Ectodermal cell (in vitro differentiated cells): ENCODE measurements around the gene MEG3. TPM values are rescaled to one million over a fixed set of nuclear protein-coding genes. Genes with fewer than 3 reads are reported as not detected.

Source experiments
- H3K27ac ChIP-seq: 2 replicates; pipeline ENCODE4 v1.7.0; 2013; ENCODE audit warnings: mild to moderate bottlenecking, low read depth, low read length; ENCODE audit not compliant: insufficient read depth, poor library complexity, severe bottlenecking
- H3K27me3 ChIP-seq: 2 replicates; pipeline ENCODE4 v1.7.0; 2013; ENCODE audit warnings: mild to moderate bottlenecking, low read length; ENCODE audit not compliant: insufficient read depth, control insufficient read depth, poor library complexity, severe bottlenecking
- H3K36me3 ChIP-seq: one replicate; pipeline ENCODE4 v1.7.0; 2013; ENCODE audit warnings: low read length; ENCODE audit not compliant: control insufficient read depth, insufficient read depth
- H3K4me1 ChIP-seq: one replicate; pipeline ENCODE4 v1.7.0; 2013; ENCODE audit warnings: low read length; ENCODE audit not compliant: control insufficient read depth, insufficient read depth
- H3K4me3 ChIP-seq: 2 replicates; pipeline ENCODE4 v1.7.0; 2013; ENCODE audit warnings: low read depth, low read length, control low read depth; ENCODE audit not compliant: insufficient read depth
- H3K9me3 ChIP-seq: 2 replicates; pipeline ENCODE4 v1.7.0; 2013; ENCODE audit warnings: mild to moderate bottlenecking, low read length, moderate library complexity; ENCODE audit not compliant: control insufficient read depth
- WGBS, 2 experiments: methylation state at CpG; one replicate each; pipeline ENCODE4 v1.1.7; 2013; ENCODE audit warnings: missing lambda C conversion rate in 2 of 2; 5-methylcytosine and 5-hydroxymethylcytosine counted together
- polyA plus RNA-seq, 4 experiments: library from polyadenylated mRNA; stranded (reverse); fragments of 50-300 nt; gene quantifications; one replicate each; pipeline ENCODE4 v1.2.3, GENCODE V29; 2013

The MEG3 gene
- 18.0 TPM for polyA plus RNA-seq (2013, experiment 1 of 4)
- 15.4 TPM for polyA plus RNA-seq (2013, experiment 2 of 4)
- polyA plus RNA-seq (2013, experiment 3 of 4): 9.6 TPM
- 10.6 TPM for polyA plus RNA-seq (2013, experiment 4 of 4)

DNA sequence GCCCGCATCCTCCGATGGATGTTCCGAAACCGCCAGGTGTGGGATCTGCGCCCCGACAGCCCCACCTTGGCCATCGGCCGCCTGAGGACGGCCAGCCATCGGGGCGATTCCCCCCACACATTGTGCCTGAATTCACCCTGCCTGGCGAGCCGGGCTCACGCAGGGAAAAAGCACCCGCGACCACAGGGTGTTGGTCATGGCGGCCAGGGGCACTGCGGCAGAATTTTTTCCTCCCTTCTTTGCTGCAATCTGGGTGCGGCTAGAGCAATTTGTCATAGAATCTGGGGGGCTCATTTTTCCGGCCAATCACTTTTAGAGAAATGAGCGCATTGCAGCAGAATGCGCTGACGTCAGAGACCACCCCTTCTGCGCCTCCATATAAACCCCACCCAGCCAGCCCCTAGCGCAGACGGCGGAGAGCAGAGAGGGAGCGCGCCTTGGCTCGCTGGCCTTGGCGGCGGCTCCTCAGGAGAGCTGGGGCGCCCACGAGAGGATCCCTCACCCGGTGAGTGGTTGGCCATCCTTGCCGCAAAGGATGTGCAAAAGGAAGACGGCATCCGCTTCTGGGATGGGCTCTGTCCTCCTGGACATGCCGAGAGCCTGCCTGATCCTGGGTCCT is at the start of gene MEG3:
MEG3 (plus strand) TSS at position 406 of the 619 bp plus-strand sequence.
- 96% methylated on average over 39 of the region's 39 CpGs for WGBS, 2 experiments
- Histone ChIP-seq H3K9me3 (peaks cover 5% of the 10 kb centered on the region), H3K36me3 (no peaks in the 10 kb centered on the region), H3K27ac (no peak within 1 kb of the TSS), H3K4me3 (no peak within 1 kb of the TSS), H3K27me3 (no peaks in the 10 kb centered on the region), H3K4me1 (peaks cover 30% of the 10 kb centered on the region)

DNA sequence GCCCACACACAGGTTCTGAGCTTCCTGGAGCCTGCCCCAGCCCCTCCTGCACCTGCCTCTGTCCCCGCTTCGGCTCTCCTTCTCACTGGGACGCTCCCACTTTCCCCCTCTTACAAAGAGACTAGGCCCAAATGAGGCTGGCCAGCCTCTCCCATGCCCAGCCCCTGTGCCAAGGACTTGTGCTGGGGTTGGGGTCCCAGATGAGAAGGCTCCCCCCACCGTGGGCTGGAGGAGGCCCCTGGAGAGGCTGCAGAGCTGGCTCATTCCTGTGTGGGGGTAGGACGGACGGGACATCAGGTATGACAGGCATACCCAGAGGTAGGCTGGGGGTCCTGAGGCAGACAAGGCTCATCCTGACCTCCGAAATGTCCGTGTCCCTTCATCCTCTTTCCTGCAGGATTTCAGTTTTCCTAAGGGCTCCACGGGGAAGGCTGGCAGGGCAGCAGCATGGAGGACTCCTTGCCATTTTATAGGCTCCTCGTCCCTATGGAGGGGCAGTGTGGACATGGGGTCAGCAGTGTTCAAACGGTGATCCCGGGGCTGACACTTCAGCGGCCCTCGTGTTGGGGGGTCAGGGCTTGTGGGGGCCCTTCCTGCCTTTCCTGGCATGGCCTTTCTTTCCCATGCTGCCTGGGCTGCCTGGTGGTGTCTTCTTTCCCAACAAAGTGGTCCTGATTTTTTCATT is 49.1 kb upstream of the MEG3 start:
- Histone ChIP-seq H3K27ac (no peak overlapping the region), H3K4me3 (no peak overlapping the region), H3K9me3 (no peaks in the 10 kb centered on the region), H3K27me3 (no peaks in the 10 kb centered on the region), H3K4me1 (no peaks in the 10 kb centered on the region), H3K36me3 (no peaks in the 10 kb centered on the region)
- WGBS, 2 experiments: 93% methylated on average over 14 of the region's 14 CpGs

DNA sequence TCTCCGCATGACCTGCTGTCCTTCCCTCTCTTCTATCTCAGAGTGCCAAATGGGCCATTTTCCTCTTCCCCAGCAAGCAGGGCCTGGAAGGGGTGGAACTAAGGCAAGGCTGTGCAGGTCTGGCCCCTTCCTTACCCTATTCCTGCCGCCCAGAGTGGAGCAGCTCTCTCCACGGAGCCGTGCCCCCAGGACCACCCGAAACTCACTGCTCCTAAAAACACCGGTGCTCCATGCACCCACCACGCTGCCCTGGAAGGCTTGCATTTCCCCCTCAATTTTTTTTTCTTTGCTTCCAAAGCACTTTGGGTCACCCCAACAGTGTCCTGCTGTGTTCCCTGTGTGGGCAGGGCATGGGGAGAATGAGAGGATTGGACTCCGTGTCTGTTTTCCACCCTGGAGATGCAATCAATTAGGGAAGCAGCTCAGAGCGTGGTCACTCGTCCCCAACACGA is 48.5 kb upstream of the MEG3 start:
- Histone ChIP-seq H3K4me1 (no peaks in the 10 kb centered on the region), H3K27me3 (no peaks in the 10 kb centered on the region), H3K27ac (no peak overlapping the region), H3K4me3 (no peak overlapping the region), H3K9me3 (no peaks in the 10 kb centered on the region), H3K36me3 (no peaks in the 10 kb centered on the region)
- WGBS, 2 experiments: 89 to 93% methylated on average over 11 of the region's 11 CpGs

DNA sequence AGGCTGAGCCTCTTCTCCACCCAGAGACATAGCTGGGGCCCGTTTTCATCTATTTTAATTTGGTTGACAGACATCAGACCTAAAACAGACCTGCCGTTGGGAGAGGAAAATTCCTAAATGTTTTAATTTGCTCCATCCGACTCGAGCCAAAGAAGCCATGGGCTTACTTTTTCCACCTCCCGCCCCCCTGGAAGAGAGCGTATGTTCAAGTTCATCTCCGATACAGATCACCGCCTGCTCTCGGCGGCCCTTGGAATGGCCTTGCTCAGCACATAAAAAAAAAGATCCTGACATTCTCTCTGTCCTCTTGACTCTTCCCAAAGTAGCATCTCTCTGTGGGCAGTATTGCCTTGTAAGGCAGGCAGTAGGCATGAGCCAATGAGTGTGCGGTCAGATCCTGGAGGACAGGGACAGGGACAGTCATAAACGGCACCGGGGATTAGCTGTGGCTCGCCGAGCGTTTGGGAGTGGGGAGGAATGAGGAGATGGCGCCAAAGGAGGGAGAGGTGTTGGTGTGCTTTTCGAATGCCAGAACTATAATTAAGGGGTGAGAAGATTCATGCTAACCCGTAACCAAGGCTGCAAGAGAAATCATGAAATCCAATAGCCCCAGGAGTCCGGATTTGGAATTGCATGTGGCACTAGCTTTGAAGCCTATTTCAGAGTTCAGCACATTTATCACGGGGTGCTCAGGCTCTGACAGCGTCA is 47.9 kb upstream of the MEG3 start:
- H3K27me3 ChIP-seq: no peaks in the 10 kb centered on the region
- no peak overlapping the region for H3K27ac ChIP-seq
- H3K36me3 ChIP-seq: no peaks in the 10 kb centered on the region

DNA sequence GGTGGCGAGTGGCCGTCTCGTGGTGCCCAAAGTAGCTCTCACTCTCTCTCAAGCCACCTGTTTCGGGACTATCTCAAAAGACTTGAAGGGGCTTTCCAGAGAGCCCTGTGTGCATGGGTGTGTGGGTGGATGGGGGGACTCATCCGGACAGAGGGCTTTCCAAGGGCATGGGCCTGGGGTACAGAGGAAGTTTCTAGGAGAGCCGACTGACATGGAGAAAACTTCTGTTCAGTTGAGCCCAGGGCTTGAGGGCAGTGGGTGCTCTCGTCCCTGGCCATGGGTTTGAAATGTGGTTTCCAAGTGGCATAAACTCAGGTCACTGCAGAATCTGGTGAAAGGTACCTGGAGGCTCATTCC is 47.4 kb upstream of the MEG3 start:
- 92 to 96% methylated on average over 7 of the region's 7 CpGs for WGBS, 2 experiments
- H3K4me1 ChIP-seq: no peaks in the 10 kb centered on the region
- no peak overlapping the region for H3K4me3 ChIP-seq
- H3K27me3 ChIP-seq: no peaks in the 10 kb centered on the region
- H3K9me3 ChIP-seq: no peaks in the 10 kb centered on the region
- H3K36me3 ChIP-seq: no peaks in the 10 kb centered on the region
- H3K27ac ChIP-seq: no peak overlapping the region

More for the DNA sequence above, 47.9 kb upstream of the MEG3 start:
- Histone ChIP-seq H3K4me3 (no peak overlapping the region), H3K9me3 (no peaks in the 10 kb centered on the region), H3K4me1 (no peaks in the 10 kb centered on the region)
- 93% methylated on average over 22 of the region's 22 CpGs for WGBS, 2 experiments

DNA sequence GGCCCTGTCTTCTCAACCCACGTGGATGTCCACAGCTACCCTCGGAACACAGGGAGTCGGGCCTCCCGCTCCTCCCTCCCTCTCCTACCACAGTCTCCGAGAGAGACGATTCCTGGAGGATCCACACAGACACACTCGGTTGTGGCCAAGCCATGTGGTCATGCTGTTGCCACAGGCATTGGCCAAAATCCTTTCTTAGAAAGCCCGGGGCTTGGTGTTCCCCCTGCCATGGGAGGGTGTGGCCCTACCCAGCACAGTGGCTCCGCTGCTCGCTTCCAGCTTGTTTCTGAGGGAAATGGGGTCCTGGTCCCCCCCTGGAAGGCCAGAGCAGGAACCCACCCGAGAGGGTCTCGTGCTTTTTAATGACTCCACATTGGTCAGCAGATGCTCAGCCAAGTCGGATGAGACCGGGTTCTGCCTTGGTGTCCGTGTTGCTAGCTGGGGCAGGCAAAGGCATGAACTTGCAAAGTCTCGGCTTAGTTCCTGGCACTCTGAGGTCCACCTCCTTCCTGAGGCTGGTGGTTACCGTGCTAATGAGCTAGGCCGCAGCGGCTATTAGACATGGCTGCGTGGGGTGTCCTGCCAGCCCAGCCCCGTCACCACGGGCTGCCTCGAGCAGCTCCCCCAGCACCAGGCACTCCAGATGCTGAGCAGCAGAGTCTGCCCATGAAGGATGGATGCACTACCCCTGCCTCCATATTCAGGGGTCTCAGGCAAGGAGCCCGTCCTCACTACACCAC is 46.8 kb upstream of the MEG3 start:
- Histone ChIP-seq H3K4me3 (no peak overlapping the region), H3K9me3 (no peaks in the 10 kb centered on the region), H3K4me1 (peaks cover 3% of the 10 kb centered on the region), H3K36me3 (no peaks in the 10 kb centered on the region), H3K27ac (no peak overlapping the region), H3K27me3 (no peaks in the 10 kb centered on the region)
- WGBS, 2 experiments: 95 to 96% methylated on average over 24 of the region's 24 CpGs

DNA sequence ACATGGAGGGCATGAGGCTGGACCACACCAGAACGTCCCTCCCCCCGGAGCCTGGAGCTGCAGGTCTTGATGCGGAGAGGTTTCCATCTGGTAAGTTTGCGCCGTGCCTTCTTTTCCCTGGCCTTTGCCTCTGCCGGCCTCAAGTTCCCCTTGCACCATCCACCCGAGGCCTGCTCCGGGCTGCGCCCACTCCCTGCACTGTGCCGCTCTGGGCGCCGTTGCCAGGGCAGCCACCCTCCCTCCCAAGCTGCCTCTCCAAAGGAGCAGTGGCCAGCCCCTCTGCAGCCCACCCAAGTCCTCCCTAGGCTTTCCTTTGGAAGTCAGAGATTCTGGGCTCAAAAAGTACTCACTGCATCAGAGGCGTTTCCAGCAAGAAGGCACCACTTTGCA is 46.2 kb upstream of the MEG3 start:
- Histone ChIP-seq H3K9me3 (no peaks in the 10 kb centered on the region), H3K36me3 (no peaks in the 10 kb centered on the region), H3K27me3 (no peaks in the 10 kb centered on the region), H3K4me3 (no peak overlapping the region), H3K27ac (no peak overlapping the region), H3K4me1 (peaks cover 3% of the 10 kb centered on the region)
- WGBS, 2 experiments: 94 to 95% methylated on average over 13 of the region's 13 CpGs

DNA sequence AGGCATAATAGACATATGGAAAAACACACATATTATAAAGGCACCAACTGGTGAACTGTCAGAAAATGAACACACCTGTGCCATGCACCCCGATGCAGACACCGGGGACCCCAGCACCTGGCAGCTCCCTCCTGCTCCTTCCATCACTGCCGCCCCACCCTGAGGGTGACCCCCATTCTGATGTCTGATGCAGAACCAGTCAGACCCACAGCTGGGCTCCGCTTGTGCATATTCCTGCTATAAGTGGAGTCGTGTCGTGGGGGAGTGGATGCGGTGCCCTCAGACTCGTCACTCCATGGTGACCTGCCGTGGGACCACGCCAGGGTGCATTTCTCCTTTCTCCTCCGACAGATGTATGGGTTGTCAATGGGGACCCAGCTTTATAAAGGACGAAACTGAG is 45.7 kb upstream of the MEG3 start:
- no peaks in the 10 kb centered on the region for H3K27me3 ChIP-seq

DNA sequence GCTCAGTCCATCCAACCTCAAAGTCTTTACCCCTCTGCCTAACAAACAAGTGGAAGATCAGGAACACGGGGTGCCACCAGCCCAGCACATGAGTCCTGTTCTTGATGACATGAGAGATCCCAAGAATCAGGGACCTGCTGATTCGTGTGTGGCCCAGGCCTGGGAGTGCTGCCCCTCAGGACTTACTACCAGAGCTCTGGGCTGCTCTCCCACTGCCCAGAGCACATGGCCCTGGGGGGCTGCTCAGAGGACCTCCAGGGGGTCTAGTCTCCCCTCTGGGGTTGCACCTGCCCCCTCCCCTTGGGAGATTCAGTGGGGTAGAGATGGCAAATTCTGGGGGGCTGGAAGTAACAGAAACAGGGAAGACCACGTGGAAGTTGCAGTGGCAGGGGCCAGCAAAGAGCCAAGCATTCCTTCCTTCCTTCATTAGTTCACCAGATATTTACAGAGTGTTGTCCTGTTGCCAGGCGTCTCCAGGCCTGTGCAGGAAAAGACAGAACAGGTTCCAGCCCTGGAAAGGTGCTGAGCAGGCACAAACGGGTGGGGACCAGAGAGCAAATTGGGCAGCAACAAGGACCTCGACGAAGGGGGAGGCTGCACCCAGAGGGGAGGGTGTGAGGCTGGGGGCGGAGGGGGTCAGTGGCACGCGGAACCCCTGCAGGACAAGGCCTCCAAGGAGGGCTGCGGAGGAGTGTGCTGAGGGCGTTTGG is 45.1 kb upstream of the MEG3 start:
- H3K27me3 ChIP-seq: no peaks in the 10 kb centered on the region
- 91 to 96% methylated on average over 10 to 12 of the region's 12 CpGs for WGBS, 2 experiments

More for the DNA sequence above, 45.7 kb upstream of the MEG3 start:
- no peak overlapping the region for H3K27ac ChIP-seq
- no peaks in the 10 kb centered on the region for H3K9me3 ChIP-seq
- H3K4me3 ChIP-seq: no peak overlapping the region
- peaks cover 4% of the 10 kb centered on the region for H3K4me1 ChIP-seq
- no peaks in the 10 kb centered on the region for H3K36me3 ChIP-seq
- 96 to 97% methylated on average over 12 of the region's 12 CpGs for WGBS, 2 experiments

More for the DNA sequence above, 45.1 kb upstream of the MEG3 start:
- Histone ChIP-seq H3K27ac (no peak overlapping the region), H3K4me3 (no peak overlapping the region), H3K4me1 (peaks cover 9% of the 10 kb centered on the region), H3K9me3 (no peaks in the 10 kb centered on the region), H3K36me3 (no peaks in the 10 kb centered on the region)
